ENCODE results near the gene LRRC32. TPM values are rescaled to one million over a fixed set of nuclear protein-coding genes. Genes with fewer than 3 reads are reported as not detected.
"Not testable (repeated sequence)": the region's sequence is repeated elsewhere in the genome, so short reads cannot be mapped to it uniquely, and the experiment has no call there.

The LRRC32 gene
- total and polyA plus RNA-seq, 7 donors: 0.69 to 30.7 (median 10.9) TPM

GRCh38 chr11:76613901-76614300 is 56.6 kb downstream of the LRRC32 start:
- peak overlapping the region in 3 of 4 donors; percentile 17 to 41 (median 41) for H3K27ac ChIP-seq
- H3K4me1 ChIP-seq: peaks cover 0 to 39% (median 35%) of the 10 kb centered on the region in 4 donors
- peak; percentile 35 for DNase-seq
- 91% methylated on average over 4 of the region's 4 CpGs for WGBS, 2 donors
- H3K36me3 ChIP-seq: no peaks in the 10 kb centered on the region
- TF ChIP-seq POLR2A (IDR thresholded peaks at IDR 0.05): no peak
- TF ChIP-seq, protein P1, sequence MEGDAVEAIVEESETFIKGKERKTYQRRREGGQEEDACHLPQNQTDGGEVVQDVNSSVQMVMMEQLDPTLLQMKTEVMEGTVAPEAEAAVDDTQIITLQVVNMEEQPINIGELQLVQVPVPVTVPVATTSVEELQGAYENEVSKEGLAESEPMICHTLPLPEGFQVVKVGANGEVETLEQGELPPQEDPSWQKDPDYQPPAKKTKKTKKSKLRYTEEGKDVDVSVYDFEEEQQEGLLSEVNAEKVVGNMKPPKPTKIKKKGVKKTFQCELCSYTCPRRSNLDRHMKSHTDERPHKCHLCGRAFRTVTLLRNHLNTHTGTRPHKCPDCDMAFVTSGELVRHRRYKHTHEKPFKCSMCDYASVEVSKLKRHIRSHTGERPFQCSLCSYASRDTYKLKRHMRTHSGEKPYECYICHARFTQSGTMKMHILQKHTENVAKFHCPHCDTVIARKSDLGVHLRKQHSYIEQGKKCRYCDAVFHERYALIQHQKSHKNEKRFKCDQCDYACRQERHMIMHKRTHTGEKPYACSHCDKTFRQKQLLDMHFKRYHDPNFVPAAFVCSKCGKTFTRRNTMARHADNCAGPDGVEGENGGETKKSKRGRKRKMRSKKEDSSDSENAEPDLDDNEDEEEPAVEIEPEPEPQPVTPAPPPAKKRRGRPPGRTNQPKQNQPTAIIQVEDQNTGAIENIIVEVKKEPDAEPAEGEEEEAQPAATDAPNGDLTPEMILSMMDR (IDR thresholded peaks at IDR 0.05): no peak
- no peak for TF ChIP-seq EP300 (IDR thresholded peaks at IDR 0.05)
- TF ChIP-seq POLR2AphosphoS5 (IDR thresholded peaks at IDR 0.05): no peak
- H3K4me3 ChIP-seq: no peak overlapping the region
- intact Hi-C loops (cut with DNase I): no loop called here
- H3K9me3 ChIP-seq: no peaks in the 10 kb centered on the region
- H3K27me3 ChIP-seq: no peaks in the 10 kb centered on the region

GRCh38 chr11:76612226-76612625 is 58.3 kb downstream of the LRRC32 start:
- no peak overlapping the region for H3K4me3 ChIP-seq
- DNase-seq: no peak
- H3K9me3 ChIP-seq: no peaks in the 10 kb centered on the region
- WGBS, 2 donors: 87 to 88% methylated on average over 4 of the region's 4 CpGs
- no peaks in the 10 kb centered on the region for H3K36me3 ChIP-seq
- no peaks in the 10 kb centered on the region for H3K27me3 ChIP-seq
- no peak overlapping the region for H3K27ac ChIP-seq
- peaks cover 0 to 39% (median 36%) of the 10 kb centered on the region in 4 donors for H3K4me1 ChIP-seq
- intact Hi-C loops (cut with DNase I): no loop called here
- TF ChIP-seq POLR2A (IDR thresholded peaks at IDR 0.05) (no peak), EP300 (IDR thresholded peaks at IDR 0.05) (no peak), POLR2AphosphoS5 (IDR thresholded peaks at IDR 0.05) (no peak)
- TF ChIP-seq, protein P1 (IDR thresholded peaks at IDR 0.05): no peak

DNA sequence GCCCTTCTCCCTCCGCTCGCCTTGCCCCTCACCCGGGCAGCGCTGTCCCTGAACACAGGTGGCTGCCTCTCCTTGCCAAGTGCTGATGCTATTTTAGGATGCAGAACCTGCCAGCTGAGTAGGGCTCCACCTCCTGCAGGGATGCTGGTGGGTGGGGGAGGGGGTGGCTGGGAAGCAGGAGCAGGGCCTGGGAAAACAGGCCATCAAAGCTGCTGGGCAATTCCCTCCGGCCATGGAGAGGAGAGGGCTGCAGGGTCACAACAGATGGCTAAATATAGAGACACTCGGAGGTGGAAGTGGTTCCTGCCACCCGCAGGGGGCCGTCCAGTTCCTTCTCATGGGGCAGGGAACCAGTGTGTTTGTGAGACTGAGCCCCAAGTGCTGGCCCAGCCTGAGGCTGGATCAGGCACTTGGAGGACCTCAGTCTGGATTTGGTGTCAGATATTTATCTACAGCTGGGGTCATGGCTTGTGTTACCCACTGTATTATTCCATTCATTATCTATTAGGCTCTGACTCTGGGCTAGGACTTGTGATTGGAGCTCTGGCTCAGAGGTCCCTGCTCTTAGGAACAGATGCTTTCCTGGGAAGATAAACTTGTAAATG is 59.6 kb downstream of the LRRC32 start:
- peaks cover 0 to 43% (median 38%) of the 10 kb centered on the region in 4 donors for H3K4me1 ChIP-seq
- TF ChIP-seq POLR2A (IDR thresholded peaks at IDR 0.05) (no peak), EP300 (IDR thresholded peaks at IDR 0.05) (no peak), POLR2AphosphoS5 (IDR thresholded peaks at IDR 0.05) (no peak)
- TF ChIP-seq, protein P1 (IDR thresholded peaks at IDR 0.05): no peak
- intact Hi-C loops (cut with DNase I): no loop called here
- H3K9me3 ChIP-seq: no peaks in the 10 kb centered on the region
- WGBS, 2 donors: 48 to 78% methylated on average over 8 of the region's 8 CpGs
- peak; percentile 66 for DNase-seq
- peak overlapping the region in 1 of 4 donors; percentile 14 for H3K27ac ChIP-seq
- H3K36me3 ChIP-seq: no peaks in the 10 kb centered on the region
- no peaks in the 10 kb centered on the region for H3K27me3 ChIP-seq
- no peak overlapping the region for H3K4me3 ChIP-seq

GRCh38 chr11:76610371-76610770 is 60.2 kb downstream of the LRRC32 start:
- no peak for DNase-seq
- TF ChIP-seq POLR2AphosphoS5 (IDR thresholded peaks at IDR 0.05): no peak
- no peak for TF ChIP-seq POLR2A (IDR thresholded peaks at IDR 0.05)
- no peaks in the 10 kb centered on the region for H3K9me3 ChIP-seq
- H3K4me3 ChIP-seq: no peak overlapping the region
- WGBS, 2 donors: 94 to 95% methylated on average over 4 of the region's 4 CpGs
- no peaks in the 10 kb centered on the region for H3K36me3 ChIP-seq
- H3K4me1 ChIP-seq: peaks cover 0 to 45% (median 38%) of the 10 kb centered on the region in 4 donors
- peak overlapping the region in 3 of 4 donors; percentile 19 to 63 (median 47) for H3K27ac ChIP-seq
- intact Hi-C loops (cut with DNase I): no loop called here
- no peaks in the 10 kb centered on the region for H3K27me3 ChIP-seq

GRCh38 chr11:76609736-76610370 is 60.7 kb downstream of the LRRC32 start:
- H3K4me3 ChIP-seq: no peak overlapping the region
- TF ChIP-seq POLR2AphosphoS5 (IDR thresholded peaks at IDR 0.05) (peak in 1 of 4 donors; percentile 63), POLR2A (IDR thresholded peaks at IDR 0.05) (no peak)
- no peaks in the 10 kb centered on the region for H3K9me3 ChIP-seq
- peak overlapping the region in 3 of 4 donors; percentile 19 to 63 (median 47) for H3K27ac ChIP-seq
- WGBS, 2 donors: 64 to 84% methylated on average over 8 of the region's 8 CpGs
- intact Hi-C loops (cut with DNase I): loop anchor here (5.0 kb wide), 1 partner anchor 42 kb away; no protein-coding TSS in a partner anchor
- no peaks in the 10 kb centered on the region for H3K27me3 ChIP-seq
- H3K36me3 ChIP-seq: no peaks in the 10 kb centered on the region
- peaks cover 0 to 50% (median 43%) of the 10 kb centered on the region in 4 donors for H3K4me1 ChIP-seq
- no peak for DNase-seq

DNA sequence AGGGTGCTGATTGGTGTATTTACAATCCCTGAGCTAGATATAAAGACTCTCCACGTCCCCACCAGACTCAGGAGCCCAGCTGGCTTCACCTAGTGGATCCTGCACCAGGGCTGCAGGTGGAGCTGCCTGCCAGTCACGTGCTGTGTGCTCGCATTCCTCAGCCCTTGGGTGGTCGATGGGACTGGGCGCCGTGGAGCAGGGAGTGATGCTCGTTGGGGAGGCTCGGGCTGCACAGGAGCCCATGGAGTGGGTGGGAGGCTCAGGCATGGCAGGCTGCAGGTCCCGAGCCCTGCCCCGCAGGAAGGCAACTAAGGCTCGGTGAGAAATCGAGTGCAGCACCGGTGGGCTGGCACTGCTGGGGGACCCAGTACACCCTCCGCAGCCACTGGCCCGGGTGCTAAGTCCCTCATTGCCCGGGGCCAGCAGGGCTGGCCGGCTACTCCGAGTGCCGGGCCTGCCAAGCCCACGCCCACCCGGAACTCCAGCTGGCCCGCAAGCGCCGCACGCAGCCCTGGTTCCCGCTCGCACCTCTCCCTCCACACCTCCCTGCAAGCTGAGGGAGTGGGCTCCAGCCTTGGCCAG is 61.6 kb downstream of the LRRC32 start:
- Histone ChIP-seq H3K27ac (peak overlapping the region in 2 of 4 donors; percentile 47 to 63), H3K4me1 (peaks cover 0 to 59% (median 47%) of the 10 kb centered on the region in 4 donors)
- intact Hi-C loops (cut with DNase I): loop anchor here (5.0 kb wide), 1 partner anchor 43 kb away; no protein-coding TSS in a partner anchor
- not testable (repeated sequence) for H3K36me3 ChIP-seq, DNase-seq, H3K4me3 ChIP-seq, H3K27me3 ChIP-seq, H3K9me3 ChIP-seq
- WGBS, 2 donors: 95 to 96% methylated on average over 27 of the region's 27 CpGs

GRCh38 chr11:76608228-76608627 is 62.3 kb downstream of the LRRC32 start:
- H3K27ac ChIP-seq, DNase-seq, H3K4me3 ChIP-seq, H3K36me3 ChIP-seq, H3K27me3 ChIP-seq, H3K9me3 ChIP-seq: not testable (repeated sequence)
- WGBS, 2 donors: 89 to 97% methylated on average over 11 of the region's 11 CpGs
- H3K4me1 ChIP-seq: peaks cover 0 to 63% (median 53%) of the 10 kb centered on the region in 4 donors
- intact Hi-C loops (cut with DNase I): loop anchor here (5.0 kb wide), 1 partner anchor 44 kb away; no protein-coding TSS in a partner anchor

All from sigmoid colon (tissue), 7 donors.